A549 (cell line): ENCODE results near the gene GRIK5.

Source experiments
- EP300 ChIP-seq, 2 experiments: fragments of >200 bp; sonication (Bioruptor Twin); formaldehyde crosslinking; IDR thresholded peaks; 2 replicates in 1 of 2; 3 replicates in 1 of 2; pipeline ENCODE4 v1.6.1; 2016 to 2017
- TF ChIP-seq, protein P1 (sequence below): fragments of 200-600 bp; sonication (generic); IDR thresholded peaks from 2 replicates; pipeline ENCODE4 v1.6.1; 2016; ENCODE audit warnings: antibody characterized with exemption, mild to moderate bottlenecking, moderate library complexity
- TF ChIP-seq, protein P2 (sequence below): fragments of >200 bp; sonication (Bioruptor Twin); formaldehyde crosslinking; IDR thresholded peaks from 3 replicates; pipeline ENCODE4 v1.5.1; 2016
- TF ChIP-seq, protein P3 (sequence below): fragments of 450-650 bp; IDR thresholded peaks from 2 replicates; pipeline ENCODE4 v1.6.1; 2014; ENCODE audit warnings: antibody characterized with exemption

DNA sequence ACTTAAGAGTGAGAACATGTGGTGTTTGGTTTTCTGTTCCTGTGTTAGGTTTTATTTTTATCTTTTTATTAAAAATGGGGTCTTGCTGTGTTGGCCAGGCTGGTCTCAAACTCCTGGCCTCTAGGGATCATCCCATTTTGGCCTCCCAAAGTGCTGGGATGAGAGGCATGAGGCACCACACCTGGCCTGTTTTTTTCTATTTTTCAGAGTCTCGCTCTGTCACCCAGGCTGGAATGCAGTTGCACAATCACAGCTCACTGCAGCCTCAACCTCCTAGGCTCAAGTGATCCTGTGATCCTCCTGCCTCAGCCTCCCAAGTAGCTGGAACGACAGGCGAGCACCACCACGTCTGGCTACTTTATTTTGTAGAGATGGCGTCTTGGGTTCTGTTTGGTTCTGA lies 13.5 kb upstream of the GRIK5 start:
- TF ChIP-seq, protein P1, sequence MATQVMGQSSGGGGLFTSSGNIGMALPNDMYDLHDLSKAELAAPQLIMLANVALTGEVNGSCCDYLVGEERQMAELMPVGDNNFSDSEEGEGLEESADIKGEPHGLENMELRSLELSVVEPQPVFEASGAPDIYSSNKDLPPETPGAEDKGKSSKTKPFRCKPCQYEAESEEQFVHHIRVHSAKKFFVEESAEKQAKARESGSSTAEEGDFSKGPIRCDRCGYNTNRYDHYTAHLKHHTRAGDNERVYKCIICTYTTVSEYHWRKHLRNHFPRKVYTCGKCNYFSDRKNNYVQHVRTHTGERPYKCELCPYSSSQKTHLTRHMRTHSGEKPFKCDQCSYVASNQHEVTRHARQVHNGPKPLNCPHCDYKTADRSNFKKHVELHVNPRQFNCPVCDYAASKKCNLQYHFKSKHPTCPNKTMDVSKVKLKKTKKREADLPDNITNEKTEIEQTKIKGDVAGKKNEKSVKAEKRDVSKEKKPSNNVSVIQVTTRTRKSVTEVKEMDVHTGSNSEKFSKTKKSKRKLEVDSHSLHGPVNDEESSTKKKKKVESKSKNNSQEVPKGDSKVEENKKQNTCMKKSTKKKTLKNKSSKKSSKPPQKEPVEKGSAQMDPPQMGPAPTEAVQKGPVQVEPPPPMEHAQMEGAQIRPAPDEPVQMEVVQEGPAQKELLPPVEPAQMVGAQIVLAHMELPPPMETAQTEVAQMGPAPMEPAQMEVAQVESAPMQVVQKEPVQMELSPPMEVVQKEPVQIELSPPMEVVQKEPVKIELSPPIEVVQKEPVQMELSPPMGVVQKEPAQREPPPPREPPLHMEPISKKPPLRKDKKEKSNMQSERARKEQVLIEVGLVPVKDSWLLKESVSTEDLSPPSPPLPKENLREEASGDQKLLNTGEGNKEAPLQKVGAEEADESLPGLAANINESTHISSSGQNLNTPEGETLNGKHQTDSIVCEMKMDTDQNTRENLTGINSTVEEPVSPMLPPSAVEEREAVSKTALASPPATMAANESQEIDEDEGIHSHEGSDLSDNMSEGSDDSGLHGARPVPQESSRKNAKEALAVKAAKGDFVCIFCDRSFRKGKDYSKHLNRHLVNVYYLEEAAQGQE, result no peak
- TF ChIP-seq, protein P2, sequence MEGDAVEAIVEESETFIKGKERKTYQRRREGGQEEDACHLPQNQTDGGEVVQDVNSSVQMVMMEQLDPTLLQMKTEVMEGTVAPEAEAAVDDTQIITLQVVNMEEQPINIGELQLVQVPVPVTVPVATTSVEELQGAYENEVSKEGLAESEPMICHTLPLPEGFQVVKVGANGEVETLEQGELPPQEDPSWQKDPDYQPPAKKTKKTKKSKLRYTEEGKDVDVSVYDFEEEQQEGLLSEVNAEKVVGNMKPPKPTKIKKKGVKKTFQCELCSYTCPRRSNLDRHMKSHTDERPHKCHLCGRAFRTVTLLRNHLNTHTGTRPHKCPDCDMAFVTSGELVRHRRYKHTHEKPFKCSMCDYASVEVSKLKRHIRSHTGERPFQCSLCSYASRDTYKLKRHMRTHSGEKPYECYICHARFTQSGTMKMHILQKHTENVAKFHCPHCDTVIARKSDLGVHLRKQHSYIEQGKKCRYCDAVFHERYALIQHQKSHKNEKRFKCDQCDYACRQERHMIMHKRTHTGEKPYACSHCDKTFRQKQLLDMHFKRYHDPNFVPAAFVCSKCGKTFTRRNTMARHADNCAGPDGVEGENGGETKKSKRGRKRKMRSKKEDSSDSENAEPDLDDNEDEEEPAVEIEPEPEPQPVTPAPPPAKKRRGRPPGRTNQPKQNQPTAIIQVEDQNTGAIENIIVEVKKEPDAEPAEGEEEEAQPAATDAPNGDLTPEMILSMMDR, result no peak
- no peak for TF ChIP-seq EP300 (IDR thresholded peaks at IDR 0.05)
- TF ChIP-seq, protein P3, sequence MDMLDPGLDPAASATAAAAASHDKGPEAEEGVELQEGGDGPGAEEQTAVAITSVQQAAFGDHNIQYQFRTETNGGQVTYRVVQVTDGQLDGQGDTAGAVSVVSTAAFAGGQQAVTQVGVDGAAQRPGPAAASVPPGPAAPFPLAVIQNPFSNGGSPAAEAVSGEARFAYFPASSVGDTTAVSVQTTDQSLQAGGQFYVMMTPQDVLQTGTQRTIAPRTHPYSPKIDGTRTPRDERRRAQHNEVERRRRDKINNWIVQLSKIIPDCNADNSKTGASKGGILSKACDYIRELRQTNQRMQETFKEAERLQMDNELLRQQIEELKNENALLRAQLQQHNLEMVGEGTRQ, result no peak
